Activated CD4-positive, alpha-beta T cell treated with anti-CD3 and anti-CD28 coated beads for 24 hours (primary cell): ENCODE data around the gene TTLL7.

Source experiments
- DNase-seq, 2 donors: peaks; one replicate each; pipeline ENCODE4 v3.0.0-alpha.2; 2020; ENCODE audit warnings: low read depth in 2 of 2

The TTLL7 gene

DNA sequence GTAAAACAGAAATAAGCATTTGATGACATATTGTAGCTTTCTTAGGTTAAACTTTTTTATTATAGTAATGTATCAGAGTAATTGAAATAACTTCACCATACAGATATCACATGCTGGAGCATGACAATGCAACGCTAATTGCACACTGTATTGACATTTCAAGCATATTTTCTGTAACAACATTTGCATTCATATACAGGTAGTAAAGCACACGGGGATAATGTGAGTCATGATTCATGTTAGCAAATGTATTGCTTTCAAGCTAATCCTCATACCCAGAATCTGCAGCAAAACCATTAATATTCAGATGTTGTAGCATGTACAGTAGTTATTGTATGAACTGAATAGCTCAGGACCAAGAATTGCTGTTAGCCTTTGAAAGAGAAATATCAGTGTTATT is 133.9 kb downstream of the TTLL7 start:
- DNase-seq = no peak

DNA sequence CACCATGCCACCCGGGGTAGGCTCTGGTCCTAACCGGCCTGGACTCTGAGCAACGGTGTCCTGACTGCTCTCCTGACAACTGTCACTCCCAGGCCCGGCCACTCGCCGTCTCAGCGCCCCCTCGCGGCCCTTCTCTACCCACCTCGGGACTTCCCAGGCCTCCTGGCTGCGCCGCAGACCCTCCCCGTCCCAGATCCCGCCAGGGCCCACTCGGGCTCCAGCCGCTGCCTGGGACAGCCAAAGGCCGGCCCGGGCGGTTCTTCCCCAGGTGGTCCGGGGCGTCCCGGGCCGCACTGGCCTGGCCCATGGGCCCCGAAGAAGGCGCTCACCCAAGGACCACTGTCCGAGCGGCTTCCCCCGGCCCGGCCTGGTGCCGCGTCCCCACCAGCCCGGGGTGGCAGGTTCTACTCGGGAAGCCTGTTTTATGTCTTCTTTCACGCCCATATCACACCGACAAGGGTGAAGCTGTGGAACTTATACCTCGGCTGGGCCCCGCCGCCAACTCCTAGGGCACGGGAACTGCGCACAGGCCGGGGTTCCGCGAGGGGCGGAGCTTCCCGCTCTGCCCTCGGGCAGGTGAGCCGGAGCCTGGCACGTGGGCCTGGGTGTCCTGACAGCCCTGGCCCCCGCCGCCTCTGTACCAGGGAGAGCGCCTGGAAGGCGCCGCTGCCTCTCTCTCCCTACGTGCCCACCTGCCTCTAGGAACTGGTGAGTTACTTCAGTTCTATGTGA is 138.3 kb downstream of the TTLL7 start:
- DNase-seq = peak; percentile 54 to 70

DNA sequence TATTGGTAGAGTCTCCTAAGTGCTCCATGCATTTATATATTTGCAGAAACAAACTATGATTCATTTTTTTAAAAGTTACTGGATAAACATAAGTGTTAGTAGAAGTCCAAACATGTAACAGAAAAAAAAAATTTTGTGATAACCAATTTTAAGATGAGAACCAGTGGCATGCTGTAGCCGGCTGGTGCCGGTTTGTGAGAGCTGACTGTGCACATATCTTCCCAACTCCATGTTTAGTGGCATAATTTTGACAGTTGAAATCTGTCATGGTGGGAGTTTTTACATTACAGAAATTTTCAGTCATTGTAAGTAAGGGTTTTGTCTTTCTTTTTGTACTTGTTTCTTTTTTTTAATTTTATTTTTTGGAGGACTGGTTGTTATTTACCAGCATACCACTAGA is 141.2 kb downstream of the TTLL7 start:
- DNase-seq = no peak

GRCh38 chr1:83857103-83857502 is 141.8 kb downstream of the TTLL7 start:
- DNase-seq = no peak

GRCh38 chr1:83856381-83856780 is 142.6 kb downstream of the TTLL7 start:
- DNase-seq = no peak

GRCh38 chr1:83854456-83854855 is 144.5 kb downstream of the TTLL7 start:
- no peak for DNase-seq

GRCh38 chr1:83850834-83851233 is 148.1 kb downstream of the TTLL7 start:
- no peak for DNase-seq

DNA sequence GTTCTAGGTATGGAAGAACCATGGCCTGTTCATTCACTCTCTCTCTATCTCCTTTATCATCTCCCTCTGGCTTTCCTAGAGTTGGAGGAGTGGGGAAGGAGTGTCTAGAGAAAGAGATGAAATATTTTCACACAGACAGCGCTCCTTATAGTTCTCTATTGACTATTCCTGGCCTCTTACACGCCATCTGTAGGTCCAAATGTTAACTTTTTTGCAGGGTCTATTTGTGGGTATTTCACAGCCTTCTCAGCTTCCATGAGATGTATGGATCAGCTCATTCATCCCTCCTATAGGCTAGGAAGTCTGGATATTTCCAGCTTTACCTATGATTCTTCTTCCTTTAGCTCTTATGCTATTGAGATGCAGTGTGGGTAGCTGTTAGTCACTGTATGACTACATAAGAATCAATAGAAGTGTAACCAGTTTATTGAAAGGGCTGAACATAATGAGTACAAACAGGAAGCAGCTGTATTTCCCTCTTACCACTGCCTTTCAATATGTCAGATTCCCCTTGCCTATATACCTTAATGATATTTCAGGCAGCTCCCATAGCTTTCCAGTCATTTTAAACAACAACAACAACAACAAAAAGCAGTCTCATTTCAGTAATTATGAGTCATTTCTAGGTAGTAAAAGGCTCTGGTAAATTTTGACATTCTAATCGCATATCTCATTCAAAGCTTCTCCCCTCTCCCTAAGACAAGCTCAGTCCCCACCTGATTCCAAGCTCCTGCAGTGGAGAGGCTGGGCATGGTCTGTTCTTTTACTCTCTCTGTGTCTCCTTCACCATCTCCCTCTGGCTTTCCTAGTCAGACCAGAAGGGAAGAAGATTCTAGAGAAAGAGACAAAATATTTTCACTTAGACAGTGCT is 149.5 kb downstream of the TTLL7 start:
- DNase-seq = no peak

DNA sequence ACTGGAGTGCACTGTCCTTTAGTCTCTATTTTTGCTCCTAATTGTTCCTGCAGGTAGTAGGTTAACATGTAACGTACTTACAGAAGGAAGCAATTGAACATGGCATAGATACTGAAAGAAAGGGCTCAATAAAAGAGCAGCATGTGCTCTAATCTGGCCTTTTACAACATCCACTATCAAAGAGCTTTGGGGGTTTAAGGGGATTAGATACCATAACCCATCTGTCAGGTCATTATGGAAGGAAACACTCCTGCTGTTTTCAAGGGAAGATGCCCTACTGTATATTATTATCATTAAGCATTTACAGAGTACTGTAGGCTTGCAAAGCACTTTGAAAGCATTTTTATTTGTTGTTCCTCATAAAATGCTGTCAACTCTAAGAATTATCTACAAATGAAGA is 152.8 kb downstream of the TTLL7 start:
- no peak for DNase-seq

DNA sequence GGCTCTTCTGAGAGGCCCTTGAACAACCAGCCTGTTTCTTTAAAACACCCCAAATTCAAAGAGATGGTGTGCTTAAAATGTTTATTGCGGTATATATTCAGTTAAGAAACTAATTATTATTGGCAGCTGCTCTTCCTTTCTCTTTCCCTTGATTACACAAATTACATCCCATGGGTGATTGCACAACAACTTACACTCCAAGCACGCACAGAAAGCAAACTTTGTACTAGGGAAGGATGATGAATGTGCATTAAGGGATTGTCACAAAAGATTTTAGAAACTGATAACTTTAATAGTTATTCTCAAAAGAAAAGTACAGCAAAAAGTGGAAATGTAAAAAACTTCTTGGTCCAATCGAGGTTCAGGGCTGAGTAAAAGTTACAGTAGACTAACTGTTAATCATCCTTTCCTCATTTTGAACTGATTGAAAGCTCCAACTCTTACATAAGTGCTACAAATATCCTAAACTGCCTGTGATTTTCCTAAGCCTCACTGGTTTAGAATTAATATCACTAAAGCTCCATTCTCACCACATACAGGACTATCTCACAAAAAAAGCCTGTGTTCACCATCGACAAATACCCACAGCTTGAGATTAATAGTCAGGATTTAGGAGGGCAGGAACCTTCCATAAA is 153.4 kb downstream of the TTLL7 start:
- no peak for DNase-seq

GRCh38 chr1:83844546-83844945 is 154.4 kb downstream of the TTLL7 start:
- DNase-seq = no peak

DNA sequence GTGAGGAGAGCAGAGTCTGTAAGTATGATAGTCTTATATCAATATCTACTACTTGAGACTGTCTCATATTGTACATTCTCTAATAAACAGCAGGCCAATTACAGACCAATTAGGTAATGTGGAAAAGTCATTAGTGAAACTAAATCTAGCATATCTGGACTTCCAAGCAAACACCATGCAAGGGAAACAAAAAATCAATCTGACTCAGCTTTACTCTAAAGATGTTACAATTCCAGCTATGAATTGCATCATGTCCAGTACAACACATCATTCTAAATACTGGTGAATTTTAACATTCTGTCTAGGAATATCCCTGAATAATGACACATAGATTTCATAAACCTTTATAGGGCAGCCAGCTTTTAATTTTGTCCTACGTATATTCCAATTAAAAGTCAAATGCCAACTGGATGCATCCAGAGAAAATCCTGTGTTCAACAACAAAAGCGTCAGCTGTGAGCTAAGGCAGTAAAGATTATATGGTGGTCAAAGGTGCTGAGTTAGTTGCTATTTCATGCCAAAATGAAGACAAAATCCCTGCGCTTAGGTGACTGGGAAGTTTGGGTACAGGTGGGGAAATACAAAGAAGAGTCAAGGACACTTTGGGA is 159.3 kb downstream of the TTLL7 start:
- no peak for DNase-seq

- no peak for DNase-seq
Measured at GRCh38 chr1:83838573-83838972, 160.4 kb downstream of the TTLL7 start.

- DNase-seq = no peak
Measured at GRCh38 chr1:83836543-83836942, 162.4 kb downstream of the TTLL7 start.

DNA sequence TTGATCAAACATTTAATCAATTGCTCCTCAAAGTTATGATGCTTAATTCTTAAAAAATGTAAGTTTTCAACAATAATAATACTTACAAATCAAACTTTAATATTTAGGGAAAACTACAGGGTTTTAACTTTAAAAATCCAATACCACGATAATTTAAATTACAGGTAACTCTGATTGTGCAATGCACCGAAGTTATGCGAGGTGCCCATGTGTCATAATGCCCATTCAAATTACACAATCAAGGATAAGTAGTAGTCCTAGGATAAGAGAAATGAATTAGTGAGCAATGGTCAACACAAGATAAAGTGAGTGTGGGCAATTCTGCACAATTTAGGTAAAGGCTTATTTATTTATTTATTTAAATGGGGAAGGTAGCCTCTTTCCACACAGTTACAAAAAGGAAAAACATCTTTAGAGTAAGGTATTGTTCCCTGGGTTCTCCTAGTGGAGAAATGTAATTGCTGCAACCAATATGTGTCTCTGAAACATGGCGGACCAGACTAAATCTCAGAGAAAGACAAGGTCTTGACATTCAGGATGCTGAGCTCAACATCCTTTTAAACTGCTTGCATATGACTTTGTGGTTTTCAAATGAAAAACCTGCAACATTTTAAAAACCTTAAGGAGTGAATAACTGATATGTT is 164.2 kb downstream of the TTLL7 start:
- no peak for DNase-seq

- DNase-seq = no peak
Measured at GRCh38 chr1:83832194-83832593, 166.7 kb downstream of the TTLL7 start.

DNA sequence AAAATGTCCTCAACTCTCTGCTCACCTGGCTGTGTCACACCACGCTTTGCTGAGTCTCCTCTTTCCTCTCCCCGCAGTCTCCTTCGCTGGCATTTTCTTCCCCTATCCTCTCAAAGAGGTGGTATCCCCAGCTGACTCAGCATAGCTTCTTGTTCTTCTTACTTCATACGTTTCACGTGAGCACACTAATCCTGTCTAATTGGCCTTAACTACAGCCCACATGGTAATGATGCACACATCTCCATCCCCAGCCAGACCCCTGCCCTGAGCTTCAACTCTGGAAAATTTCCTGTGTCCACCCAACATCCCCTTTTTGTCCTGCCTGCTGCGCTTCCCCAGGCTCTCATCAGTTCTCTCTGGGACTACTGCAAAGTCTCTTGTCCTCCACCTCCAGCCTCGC is 169.8 kb downstream of the TTLL7 start:
- DNase-seq = no peak

DNA sequence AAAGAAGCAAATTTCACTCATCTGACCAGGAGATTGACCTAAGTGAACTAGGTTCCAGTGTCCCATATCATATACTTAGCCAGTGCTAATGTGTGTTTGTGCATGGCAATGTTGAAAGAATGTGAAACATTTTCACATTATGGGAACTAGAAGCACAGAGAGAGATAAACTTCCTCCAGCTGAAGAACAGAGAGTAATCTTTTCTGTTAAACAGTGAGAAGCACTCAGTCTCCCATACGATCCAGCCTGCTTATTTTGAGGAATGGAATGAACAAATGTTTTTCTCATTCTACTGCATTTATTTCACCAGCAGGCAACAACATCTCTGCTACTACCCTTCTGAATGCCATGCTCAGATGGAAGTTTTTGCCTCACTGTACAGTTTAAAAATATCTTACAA is 170.5 kb downstream of the TTLL7 start:
- no peak for DNase-seq

GRCh38 chr1:83827741-83828140 is 171.2 kb downstream of the TTLL7 start:
- no peak for DNase-seq

DNA sequence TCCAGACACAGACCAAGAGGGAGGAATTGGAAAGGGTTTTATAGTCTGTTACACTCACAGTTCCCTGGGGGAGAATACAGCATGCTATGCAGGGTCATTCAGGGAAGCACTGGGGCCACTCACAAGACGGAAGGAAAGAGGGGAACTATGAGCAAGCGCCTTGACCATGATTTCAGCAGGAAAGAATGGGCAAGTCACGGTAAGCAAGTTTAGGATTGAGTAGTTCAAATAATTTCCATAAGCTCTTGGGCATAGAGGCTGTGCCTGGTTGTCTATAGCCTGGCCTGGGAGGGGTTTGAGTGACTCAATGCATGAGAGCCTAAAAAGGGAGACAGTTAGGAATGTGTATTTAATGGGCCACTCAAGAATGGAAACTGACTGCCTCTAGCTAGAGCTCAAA is 176.7 kb downstream of the TTLL7 start:
- DNase-seq = no peak

GRCh38 chr1:83819436-83819835 is 179.5 kb downstream of the TTLL7 start:
- DNase-seq = no peak

DNA sequence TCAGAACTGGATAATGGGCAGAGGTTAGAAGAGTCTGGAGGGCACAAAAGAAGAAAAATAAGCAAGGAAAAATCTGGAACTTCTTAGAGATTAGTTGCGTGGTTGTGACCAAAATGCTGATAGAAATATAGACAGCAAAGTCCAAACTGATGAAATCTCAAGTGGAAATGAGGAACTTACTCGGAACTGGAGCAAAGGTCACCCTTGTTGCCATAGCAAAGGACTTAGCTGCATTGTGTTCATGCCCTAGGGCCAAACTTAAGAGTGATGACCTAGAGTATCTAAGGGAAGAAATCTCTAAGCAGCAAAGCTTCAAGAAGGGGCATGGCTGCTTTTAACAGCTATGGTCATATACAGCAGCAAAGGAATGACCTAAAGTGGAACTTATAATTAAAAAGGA is 180.0 kb downstream of the TTLL7 start:
- no peak for DNase-seq
